Measurements from ENCODE around the gene CNTN2.

CNTN2 gene

GRCh38 chr1:205052690-205053089, 9.7 kb downstream of the CNTN2 start:
- Histone ChIP-seq H4K91ac (ENCODE audit: low read length) (no peak overlapping the region), H2AK5ac (ENCODE audit: low read length, severe bottlenecking) (no peak overlapping the region), H3K79me1 (replicated peaks; ENCODE audit: low read length, poor library complexity, severe bottlenecking) (no peaks in the 10 kb centered on the region), H3K36me3 (ENCODE audit: control insufficient read depth in 1 of 2, insufficient read depth in 2 of 2, low read depth in 1 of 2, low read length in 2 of 2) (no peaks in the 10 kb centered on the region), H3K4me1 (ENCODE audit: control insufficient read depth, insufficient read depth, low read depth, low read length) (no peaks in the 10 kb centered on the region), H4K8ac (ENCODE audit: low read length) (no peak overlapping the region), H3K9me3 (ENCODE audit: control insufficient read depth, low read length) (no peaks in the 10 kb centered on the region), H2BK5ac (ENCODE audit: low read depth, low read length, poor library complexity, severe bottlenecking) (no peak overlapping the region), H3K27me3 (ENCODE audit: control insufficient read depth in 1 of 2, insufficient read depth in 1 of 2, low read length in 2 of 2) (peaks cover 64 to 92% of the 10 kb centered on the region in 2 experiments), H2BK120ac (ENCODE audit: low read depth, low read length) (no peak overlapping the region), H3K27ac (ENCODE audit: low read length, poor library complexity, severe bottlenecking) (no peak overlapping the region), H2BK15ac (ENCODE audit: low read depth, poor library complexity, severe bottlenecking) (no peak overlapping the region), H3K9ac (ENCODE audit: low read length) (no peak overlapping the region), H3K18ac (ENCODE audit: low read depth in 1 of 2, low read length in 2 of 2) (no peak overlapping the region), H3K14ac (ENCODE audit: low read length in 2 of 2) (no peak overlapping the region), H3K23ac (ENCODE audit: low read length in 2 of 2) (no peak overlapping the region), H2AFZ (ENCODE audit: low read depth, low read length) (no peak overlapping the region), H3K4ac (ENCODE audit: low read depth in 1 of 2, low read length in 2 of 2) (no peak overlapping the region), H3K4me2 (ENCODE audit: low read length, poor library complexity, severe bottlenecking) (no peak overlapping the region), H2BK12ac (ENCODE audit: low read length in 2 of 2) (no peak overlapping the region), H3K4me3 (ENCODE audit: insufficient read depth in 1 of 2, low read depth in 1 of 2, low read length in 2 of 2) (no peak overlapping the region)
- WGBS = 80% methylated on average over 11 of the region's 11 CpGs
- no peak for DNase-seq

DNA sequence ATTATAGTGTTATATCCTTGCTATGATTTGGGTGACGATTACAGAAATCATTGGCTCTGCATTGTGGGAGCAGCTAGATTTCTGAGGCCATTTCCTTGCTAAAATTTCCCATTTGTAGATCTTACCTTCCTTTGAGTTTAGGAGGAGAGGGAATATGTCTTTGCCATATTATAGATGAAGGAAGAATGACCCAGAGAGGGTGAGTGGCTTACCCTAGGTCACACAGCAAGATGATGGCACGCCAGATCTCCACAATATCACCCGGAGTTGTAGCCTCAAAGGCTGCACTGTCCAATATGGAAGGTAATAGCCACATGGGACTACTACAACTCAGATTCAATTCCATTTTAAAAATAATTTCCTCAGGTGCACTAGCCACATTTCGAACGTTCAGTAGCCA, 10.3 kb downstream of the CNTN2 start:
- H3K4ac ChIP-seq (ENCODE audit: low read depth in 1 of 2, low read length in 2 of 2) = no peak overlapping the region
- H3K4me1 ChIP-seq (ENCODE audit: control insufficient read depth, insufficient read depth, low read depth, low read length) = no peaks in the 10 kb centered on the region
- H3K18ac ChIP-seq (ENCODE audit: low read depth in 1 of 2, low read length in 2 of 2) = no peak overlapping the region
- H2AFZ ChIP-seq (ENCODE audit: low read depth, low read length) = no peak overlapping the region
- H3K27ac ChIP-seq (ENCODE audit: low read length, poor library complexity, severe bottlenecking) = no peak overlapping the region
- H2AK5ac ChIP-seq (ENCODE audit: low read length, severe bottlenecking) = no peak overlapping the region
- no peaks in the 10 kb centered on the region for H3K36me3 ChIP-seq (ENCODE audit: control insufficient read depth in 1 of 2, insufficient read depth in 2 of 2, low read depth in 1 of 2, low read length in 2 of 2)
- H2BK5ac ChIP-seq (ENCODE audit: low read depth, low read length, poor library complexity, severe bottlenecking) = no peak overlapping the region
- no peak overlapping the region for H3K23ac ChIP-seq (ENCODE audit: low read length in 2 of 2)
- H3K14ac ChIP-seq (ENCODE audit: low read length in 2 of 2) = no peak overlapping the region
- no peaks in the 10 kb centered on the region for H3K79me1 ChIP-seq (replicated peaks; ENCODE audit: low read length, poor library complexity, severe bottlenecking)
- H3K27me3 ChIP-seq (ENCODE audit: control insufficient read depth in 1 of 2, insufficient read depth in 1 of 2, low read length in 2 of 2) = peaks cover 61 to 90% of the 10 kb centered on the region in 2 experiments
- H3K9me3 ChIP-seq (ENCODE audit: control insufficient read depth, low read length) = no peaks in the 10 kb centered on the region
- H4K91ac ChIP-seq (ENCODE audit: low read length) = no peak overlapping the region
- H4K8ac ChIP-seq (ENCODE audit: low read length) = no peak overlapping the region
- H3K4me2 ChIP-seq (ENCODE audit: low read length, poor library complexity, severe bottlenecking) = no peak overlapping the region
- H3K4me3 ChIP-seq (ENCODE audit: insufficient read depth in 1 of 2, low read depth in 1 of 2, low read length in 2 of 2) = no peak overlapping the region
- H3K9ac ChIP-seq (ENCODE audit: low read length) = no peak overlapping the region
- no peak overlapping the region for H2BK12ac ChIP-seq (ENCODE audit: low read length in 2 of 2)
- H2BK120ac ChIP-seq (ENCODE audit: low read depth, low read length) = no peak overlapping the region
- no peak for DNase-seq
- 88% methylated on average over 5 of the region's 5 CpGs for WGBS
- H2BK15ac ChIP-seq (ENCODE audit: low read depth, poor library complexity, severe bottlenecking) = no peak overlapping the region

DNA sequence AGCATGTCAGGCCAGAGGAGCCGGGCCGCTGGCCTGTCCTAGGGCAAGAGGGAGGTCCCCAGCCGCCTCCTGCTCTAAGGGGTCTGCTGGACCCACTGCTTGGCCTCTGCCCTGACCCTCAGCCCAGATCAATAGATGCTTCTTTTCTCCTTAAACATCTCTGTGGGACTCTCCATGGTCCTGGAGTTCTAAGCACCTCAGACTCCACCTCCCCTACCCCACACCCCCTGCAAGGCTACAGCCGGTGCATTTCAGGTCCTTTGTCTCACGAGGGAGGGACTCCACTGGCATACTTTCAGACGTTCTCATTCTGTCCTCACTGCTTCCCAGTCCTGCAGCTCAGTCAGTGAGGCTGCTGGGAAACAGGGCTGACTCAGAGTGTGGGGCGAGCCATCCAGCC, 11.0 kb downstream of the CNTN2 start:
- no peak overlapping the region for H3K4me3 ChIP-seq (ENCODE audit: insufficient read depth in 1 of 2, low read depth in 1 of 2, low read length in 2 of 2)
- no peak overlapping the region for H2BK12ac ChIP-seq (ENCODE audit: low read length in 2 of 2)
- no peaks in the 10 kb centered on the region for H3K4me1 ChIP-seq (ENCODE audit: control insufficient read depth, insufficient read depth, low read depth, low read length)
- H2BK5ac ChIP-seq (ENCODE audit: low read depth, low read length, poor library complexity, severe bottlenecking) = no peak overlapping the region
- H4K8ac ChIP-seq (ENCODE audit: low read length) = no peak overlapping the region
- H2AFZ ChIP-seq (ENCODE audit: low read depth, low read length) = no peak overlapping the region
- no peaks in the 10 kb centered on the region for H3K9me3 ChIP-seq (ENCODE audit: control insufficient read depth, low read length)
- H3K14ac ChIP-seq (ENCODE audit: low read length in 2 of 2) = no peak overlapping the region
- H2BK120ac ChIP-seq (ENCODE audit: low read depth, low read length) = no peak overlapping the region
- no peak overlapping the region for H4K91ac ChIP-seq (ENCODE audit: low read length)
- no peaks in the 10 kb centered on the region for H3K36me3 ChIP-seq (ENCODE audit: control insufficient read depth in 1 of 2, insufficient read depth in 2 of 2, low read depth in 1 of 2, low read length in 2 of 2)
- no peak overlapping the region for H3K4ac ChIP-seq (ENCODE audit: low read depth in 1 of 2, low read length in 2 of 2)
- WGBS = 54% methylated on average over 7 of the region's 7 CpGs
- H3K18ac ChIP-seq (ENCODE audit: low read depth in 1 of 2, low read length in 2 of 2) = no peak overlapping the region
- peaks cover 64 to 87% of the 10 kb centered on the region in 2 experiments for H3K27me3 ChIP-seq (ENCODE audit: control insufficient read depth in 1 of 2, insufficient read depth in 1 of 2, low read length in 2 of 2)
- no peak overlapping the region for H3K4me2 ChIP-seq (ENCODE audit: low read length, poor library complexity, severe bottlenecking)
- no peak for DNase-seq
- no peaks in the 10 kb centered on the region for H3K79me1 ChIP-seq (replicated peaks; ENCODE audit: low read length, poor library complexity, severe bottlenecking)
- H3K9ac ChIP-seq (ENCODE audit: low read length) = no peak overlapping the region
- no peak overlapping the region for H2AK5ac ChIP-seq (ENCODE audit: low read length, severe bottlenecking)
- H3K27ac ChIP-seq (ENCODE audit: low read length, poor library complexity, severe bottlenecking) = no peak overlapping the region
- no peak overlapping the region for H2BK15ac ChIP-seq (ENCODE audit: low read depth, poor library complexity, severe bottlenecking)
- H3K23ac ChIP-seq (ENCODE audit: low read length in 2 of 2) = no peak overlapping the region

GRCh38 chr1:205056188-205056611, 13.2 kb downstream of the CNTN2 start:
- Histone ChIP-seq H3K4me2 (ENCODE audit: low read length, poor library complexity, severe bottlenecking) (no peak overlapping the region), H3K14ac (ENCODE audit: low read length in 2 of 2) (no peak overlapping the region), H2BK5ac (ENCODE audit: low read depth, low read length, poor library complexity, severe bottlenecking) (no peak overlapping the region), H4K91ac (ENCODE audit: low read length) (no peak overlapping the region), H3K9ac (ENCODE audit: low read length) (no peak overlapping the region), H3K27me3 (ENCODE audit: control insufficient read depth in 1 of 2, insufficient read depth in 1 of 2, low read length in 2 of 2) (peaks cover 51 to 69% of the 10 kb centered on the region in 2 experiments), H3K4me3 (ENCODE audit: insufficient read depth in 1 of 2, low read depth in 1 of 2, low read length in 2 of 2) (no peak overlapping the region), H3K27ac (ENCODE audit: low read length, poor library complexity, severe bottlenecking) (no peak overlapping the region), H2BK15ac (ENCODE audit: low read depth, poor library complexity, severe bottlenecking) (no peak overlapping the region), H2AK5ac (ENCODE audit: low read length, severe bottlenecking) (no peak overlapping the region), H3K36me3 (ENCODE audit: control insufficient read depth in 1 of 2, insufficient read depth in 2 of 2, low read depth in 1 of 2, low read length in 2 of 2) (no peaks in the 10 kb centered on the region), H3K4ac (ENCODE audit: low read depth in 1 of 2, low read length in 2 of 2) (no peak overlapping the region), H3K9me3 (ENCODE audit: control insufficient read depth, low read length) (no peaks in the 10 kb centered on the region), H3K79me1 (replicated peaks; ENCODE audit: low read length, poor library complexity, severe bottlenecking) (no peaks in the 10 kb centered on the region), H2BK12ac (ENCODE audit: low read length in 2 of 2) (no peak overlapping the region), H3K23ac (ENCODE audit: low read length in 2 of 2) (no peak overlapping the region), H3K18ac (ENCODE audit: low read depth in 1 of 2, low read length in 2 of 2) (no peak overlapping the region), H4K8ac (ENCODE audit: low read length) (no peak overlapping the region), H2AFZ (ENCODE audit: low read depth, low read length) (no peak overlapping the region), H2BK120ac (ENCODE audit: low read depth, low read length) (no peak overlapping the region), H3K4me1 (ENCODE audit: control insufficient read depth, insufficient read depth, low read depth, low read length) (no peaks in the 10 kb centered on the region)
- no peak for DNase-seq
- 87% methylated on average over 13 of the region's 13 CpGs for WGBS
